Measurements from ENCODE around the gene CACNA1H. TPM values are rescaled to one million over a fixed set of nuclear protein-coding genes. Genes with fewer than 3 reads are reported as not detected.

CACNA1H gene
- total RNA-seq, 3 donors from 2014 or later (not counting 1 experiment from before 2014, with no cell fraction given), result 1.1 to 1.5 (median 1.3) TPM

GRCh38 chr16:1170076-1170418 is 17.1 kb downstream of the CACNA1H start:
- TF ChIP-seq CTCF (IDR thresholded peaks at IDR 0.05), result no peak
- Mint-ChIP-seq H3K9me3 (no peaks in the 10 kb centered on the region), H3K27me3 (ENCODE audit: low read depth in 2 of 2) (no peaks in the 10 kb centered on the region), H3K4me3 (no peak overlapping the region), H3K4me1 (no peaks in the 10 kb centered on the region), H3K27ac (no peak overlapping the region), H3K36me3 (no peaks in the 10 kb centered on the region)
- Histone ChIP-seq H3K36me3 (ENCODE audit: control insufficient read depth, insufficient read depth, low read length) (no peaks in the 10 kb centered on the region), H3K27me3 (ENCODE audit: control insufficient read depth, insufficient read depth, low read length) (no peaks in the 10 kb centered on the region), H3K9me3 (ENCODE audit: control insufficient read depth, insufficient read depth, low read length) (no peaks in the 10 kb centered on the region), H3K27ac (ENCODE audit: low read length) (no peak overlapping the region), H3K4me3 (ENCODE audit: low read length) (no peak overlapping the region), H3K4me1 (ENCODE audit: control insufficient read depth, insufficient read depth, low read length) (no peaks in the 10 kb centered on the region)
- intact Hi-C loops (cut with micrococcal nuclease), result no loop called here
- ATAC-seq (no peak), DNase-seq (no peak)
- WGBS (ENCODE audit: insufficient coverage), result 67% methylated on average over 13 of the region's 13 CpGs

- intact Hi-C loops (cut with micrococcal nuclease), result no loop called here
- H3K4me3 Mint-ChIP-seq, result no peak overlapping the region
- no peaks in the 10 kb centered on the region for H3K9me3 Mint-ChIP-seq
- H3K27ac ChIP-seq (ENCODE audit: low read length), result no peak overlapping the region
- no peak overlapping the region for H3K27ac Mint-ChIP-seq
- 72% methylated on average over 12 of the region's 12 CpGs for WGBS (ENCODE audit: insufficient coverage)
- no peak overlapping the region for H3K4me3 ChIP-seq (ENCODE audit: low read length)
- H3K36me3 Mint-ChIP-seq, result no peaks in the 10 kb centered on the region
- no peaks in the 10 kb centered on the region for H3K27me3 ChIP-seq (ENCODE audit: control insufficient read depth, insufficient read depth, low read length)
- H3K4me1 ChIP-seq (ENCODE audit: control insufficient read depth, insufficient read depth, low read length), result no peaks in the 10 kb centered on the region
- no peaks in the 10 kb centered on the region for H3K4me1 Mint-ChIP-seq
- DNase-seq (no peak), ATAC-seq (no peak)
- H3K36me3 ChIP-seq (ENCODE audit: control insufficient read depth, insufficient read depth, low read length), result no peaks in the 10 kb centered on the region
- H3K27me3 Mint-ChIP-seq (ENCODE audit: low read depth in 2 of 2), result no peaks in the 10 kb centered on the region
- TF ChIP-seq CTCF (IDR thresholded peaks at IDR 0.05), result no peak
- no peaks in the 10 kb centered on the region for H3K9me3 ChIP-seq (ENCODE audit: control insufficient read depth, insufficient read depth, low read length)
Observed at GRCh38 chr16:1171001-1171400, 18.1 kb downstream of the CACNA1H start.

- 85% methylated on average over 36 of the region's 36 CpGs for WGBS (ENCODE audit: insufficient coverage)
- ATAC-seq (no peak), DNase-seq (no peak)
- Histone ChIP-seq H3K4me1 (ENCODE audit: control insufficient read depth, insufficient read depth, low read length) (no peaks in the 10 kb centered on the region), H3K9me3 (ENCODE audit: control insufficient read depth, insufficient read depth, low read length) (no peaks in the 10 kb centered on the region), H3K27me3 (ENCODE audit: control insufficient read depth, insufficient read depth, low read length) (no peaks in the 10 kb centered on the region), H3K4me3 (ENCODE audit: low read length) (no peak overlapping the region), H3K36me3 (ENCODE audit: control insufficient read depth, insufficient read depth, low read length) (no peaks in the 10 kb centered on the region), H3K27ac (ENCODE audit: low read length) (no peak overlapping the region)
- no peaks in the 10 kb centered on the region for H3K9me3 Mint-ChIP-seq
- H3K36me3 Mint-ChIP-seq, result no peaks in the 10 kb centered on the region
- no peak overlapping the region for H3K4me3 Mint-ChIP-seq
- TF ChIP-seq CTCF (IDR thresholded peaks at IDR 0.05), result no peak
- H3K4me1 Mint-ChIP-seq, result no peaks in the 10 kb centered on the region
- intact Hi-C loops (cut with micrococcal nuclease), result no loop called here
- H3K27ac Mint-ChIP-seq, result no peak overlapping the region
- H3K27me3 Mint-ChIP-seq (ENCODE audit: low read depth in 2 of 2), result no peaks in the 10 kb centered on the region
Observed at GRCh38 chr16:1171854-1172428, 19.0 kb downstream of the CACNA1H start.

GRCh38 chr16:1172651-1173050 is 19.7 kb downstream of the CACNA1H start:
- 90% methylated on average over 13 of the region's 13 CpGs for WGBS (ENCODE audit: insufficient coverage)
- no peaks in the 10 kb centered on the region for H3K4me1 Mint-ChIP-seq
- H3K9me3 Mint-ChIP-seq, result no peaks in the 10 kb centered on the region
- Histone ChIP-seq H3K27ac (ENCODE audit: low read length) (no peak overlapping the region), H3K4me1 (ENCODE audit: control insufficient read depth, insufficient read depth, low read length) (no peaks in the 10 kb centered on the region), H3K9me3 (ENCODE audit: control insufficient read depth, insufficient read depth, low read length) (no peaks in the 10 kb centered on the region), H3K27me3 (ENCODE audit: control insufficient read depth, insufficient read depth, low read length) (no peaks in the 10 kb centered on the region), H3K4me3 (ENCODE audit: low read length) (no peak overlapping the region), H3K36me3 (ENCODE audit: control insufficient read depth, insufficient read depth, low read length) (no peaks in the 10 kb centered on the region)
- H3K27me3 Mint-ChIP-seq (ENCODE audit: low read depth in 2 of 2), result no peaks in the 10 kb centered on the region
- H3K36me3 Mint-ChIP-seq, result no peaks in the 10 kb centered on the region
- DNase-seq, result no peak
- intact Hi-C loops (cut with micrococcal nuclease), result no loop called here
- H3K27ac Mint-ChIP-seq, result no peak overlapping the region
- no peak for TF ChIP-seq CTCF (IDR thresholded peaks at IDR 0.05)
- ATAC-seq, result no peak
- no peak overlapping the region for H3K4me3 Mint-ChIP-seq

Measured in natural killer cell (primary cell).